NCI-H2196 (cell line): ENCODE data around the gene C22orf31.

Source experiments
- DNase-seq: peaks from one replicate; lab custom pipeline; 2025; ENCODE audit not compliant: unreplicated experiment; lab: John Stamatoyannopoulos, UW

C22orf31 gene

DNA sequence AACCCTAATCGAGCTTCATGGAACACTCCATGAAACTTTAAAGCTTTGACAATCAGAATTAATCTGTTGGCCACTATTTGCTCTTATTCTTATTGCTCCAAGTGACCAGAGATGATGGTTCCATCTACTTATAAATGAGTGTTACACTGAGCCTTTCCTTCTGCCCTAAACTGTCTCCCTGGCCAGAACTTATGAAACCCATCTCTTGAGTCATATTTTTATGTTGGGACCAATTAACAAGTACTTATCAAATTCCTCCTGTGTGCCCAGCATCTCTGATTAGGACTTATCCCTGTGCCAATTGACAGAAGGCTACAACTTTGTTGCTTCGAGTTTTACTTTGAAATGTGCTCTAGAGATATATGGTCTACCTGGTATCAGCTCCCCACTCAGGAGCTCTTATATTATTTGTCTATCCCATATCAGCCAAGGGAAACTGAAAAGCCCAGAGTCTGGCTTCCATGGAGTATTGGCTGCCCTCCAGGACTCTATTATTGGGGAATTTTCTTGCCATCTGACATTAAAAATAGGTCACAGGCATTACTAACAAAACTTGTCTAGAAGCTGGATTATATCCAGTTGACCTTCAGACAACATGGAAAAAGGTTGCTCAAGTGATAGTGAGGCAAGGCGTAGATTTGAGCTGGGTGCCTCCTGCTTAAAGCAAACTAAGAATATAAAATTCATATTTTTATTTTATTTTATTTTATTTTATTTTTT is 20.0 kb upstream of the C22orf31 start:
- DNase-seq, result no peak

DNA sequence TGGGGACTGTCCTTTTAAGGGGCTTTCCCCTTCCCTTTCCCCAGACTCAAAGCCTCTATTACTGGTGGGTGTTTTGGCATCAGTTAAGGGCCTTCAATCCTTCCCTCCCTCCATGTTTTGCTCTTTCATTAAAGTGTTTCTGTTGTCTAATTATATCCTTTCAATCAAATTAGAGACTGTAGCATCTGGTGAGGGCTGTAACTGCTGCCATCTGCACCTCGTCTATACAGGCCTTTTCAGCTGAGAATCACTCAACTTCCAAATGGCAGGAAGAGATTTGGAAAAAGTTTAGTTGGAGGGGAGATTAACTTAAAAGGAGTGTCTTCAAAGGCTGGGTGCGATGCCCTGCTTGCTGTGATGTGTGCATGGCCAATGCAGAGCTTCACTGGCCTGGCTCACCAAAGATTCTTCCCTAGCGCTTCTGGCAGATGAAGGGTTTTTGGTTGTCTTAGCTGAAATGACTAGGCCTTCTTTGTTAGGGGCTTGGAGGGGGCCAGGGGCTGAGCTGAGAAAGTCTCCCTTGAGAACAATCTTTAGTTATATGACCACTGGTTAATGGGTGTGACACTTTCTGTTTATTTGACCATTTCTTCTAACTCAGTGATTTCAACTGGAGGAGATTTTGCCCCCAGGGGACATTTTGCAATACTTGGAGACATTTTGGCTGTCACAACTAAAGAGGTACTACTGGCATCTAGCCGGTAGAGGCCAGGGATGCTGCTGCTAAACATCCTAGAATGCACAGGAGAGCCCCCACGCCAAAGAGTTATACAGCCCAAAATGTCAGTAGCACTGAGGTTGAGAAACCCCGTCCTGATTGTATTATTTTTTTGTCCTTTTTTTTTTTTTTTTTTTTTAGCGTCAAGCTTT is 18.7 kb upstream of the C22orf31 start:
- DNase-seq, result no peak

- DNase-seq, result peak; percentile 33
Measured at GRCh38 chr22:29079218-29079901, 17.7 kb upstream of the C22orf31 start.

DNA sequence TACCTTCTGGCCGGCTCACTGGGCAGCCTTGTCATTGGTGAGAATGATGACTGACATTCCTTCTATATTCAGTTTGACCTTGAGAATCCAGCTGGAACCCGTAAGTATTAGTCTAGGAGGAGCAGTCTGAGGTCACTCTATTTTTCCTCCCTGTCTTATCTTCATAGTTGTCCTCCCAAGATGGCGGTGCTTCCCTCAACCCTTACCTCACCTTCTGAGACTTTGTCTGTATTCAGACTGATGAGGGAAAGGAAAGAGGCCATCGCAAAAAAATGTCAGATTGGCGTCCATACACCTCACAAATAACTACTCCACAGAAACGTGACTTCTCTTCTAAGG is 17.2 kb upstream of the C22orf31 start:
- DNase-seq, result no peak

- DNase-seq, result no peak
Measured at GRCh38 chr22:29078036-29078868, 16.6 kb upstream of the C22orf31 start.

- no peak for DNase-seq
Measured at GRCh38 chr22:29074276-29074772, 12.7 kb upstream of the C22orf31 start.

DNA sequence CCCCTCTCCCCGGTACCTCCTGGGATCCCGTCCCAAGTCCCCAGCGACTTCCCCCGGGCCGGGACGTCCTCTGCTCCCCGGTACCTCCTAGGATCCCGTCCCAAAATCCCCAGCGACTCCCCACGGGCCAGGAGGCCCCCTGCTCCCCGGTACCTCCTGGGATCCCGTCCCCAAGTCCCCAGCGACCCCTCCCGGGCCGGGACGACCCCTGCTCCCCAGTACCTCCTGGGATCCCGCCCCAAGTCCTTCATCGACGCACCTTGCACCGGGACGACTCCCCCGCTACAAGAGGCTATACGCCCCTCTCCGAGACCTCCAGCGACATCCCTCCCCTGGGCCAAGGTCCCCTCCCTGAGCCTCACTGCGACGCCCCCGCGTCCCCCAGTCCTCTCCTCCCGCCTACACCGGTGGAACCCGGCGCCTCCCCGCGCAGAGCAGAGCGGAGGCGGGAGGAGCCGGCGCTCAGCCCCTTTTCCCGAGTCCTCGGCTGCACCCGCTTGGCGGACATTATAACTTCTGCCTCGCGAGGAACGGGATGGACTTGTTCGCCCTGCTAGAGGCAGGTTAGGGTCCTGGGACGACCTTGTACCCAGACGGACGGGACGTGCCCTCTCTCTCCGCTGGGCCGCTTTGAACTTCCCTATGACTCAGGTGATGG is 12.1 kb upstream of the C22orf31 start:
- no peak for DNase-seq

DNA sequence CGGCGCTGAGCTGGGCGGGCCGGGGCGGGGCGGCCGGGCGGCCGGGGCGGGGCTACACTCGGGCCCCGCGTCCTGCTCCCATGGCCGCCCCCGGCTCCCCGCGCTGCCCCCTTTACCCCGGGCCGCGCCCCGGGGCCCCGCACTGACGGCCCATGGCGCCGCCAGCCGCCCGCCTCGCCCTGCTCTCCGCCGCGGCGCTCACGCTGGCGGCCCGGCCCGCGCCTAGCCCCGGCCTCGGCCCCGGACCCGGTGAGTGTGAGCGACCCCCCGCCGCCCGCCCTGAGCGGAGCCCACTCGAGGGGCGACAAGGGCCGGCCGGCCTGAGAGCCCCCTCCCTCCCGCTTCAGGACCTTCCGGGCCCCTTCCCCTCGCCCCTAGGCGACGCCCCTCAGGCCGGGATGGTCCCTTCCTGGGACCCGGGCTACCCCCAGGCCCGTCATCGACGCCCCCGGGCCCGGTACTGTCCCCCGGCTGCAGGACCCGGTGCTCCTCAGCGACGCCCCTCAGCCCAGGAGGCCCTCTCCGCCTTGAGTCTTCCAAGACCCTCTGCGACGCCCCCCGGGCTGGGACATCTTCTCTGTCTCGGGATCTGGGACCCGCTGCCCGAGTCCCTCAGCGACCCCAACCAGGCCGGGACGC is 11.5 kb upstream of the C22orf31 start, which contains the start of gene KREMEN1:
Gene KREMEN1, plus strand, starts transcription at position 57 of the 639 bp plus-strand sequence. Its CDS starts 96 bp downstream, at position 153.
- DNase-seq, result no peak

DNA sequence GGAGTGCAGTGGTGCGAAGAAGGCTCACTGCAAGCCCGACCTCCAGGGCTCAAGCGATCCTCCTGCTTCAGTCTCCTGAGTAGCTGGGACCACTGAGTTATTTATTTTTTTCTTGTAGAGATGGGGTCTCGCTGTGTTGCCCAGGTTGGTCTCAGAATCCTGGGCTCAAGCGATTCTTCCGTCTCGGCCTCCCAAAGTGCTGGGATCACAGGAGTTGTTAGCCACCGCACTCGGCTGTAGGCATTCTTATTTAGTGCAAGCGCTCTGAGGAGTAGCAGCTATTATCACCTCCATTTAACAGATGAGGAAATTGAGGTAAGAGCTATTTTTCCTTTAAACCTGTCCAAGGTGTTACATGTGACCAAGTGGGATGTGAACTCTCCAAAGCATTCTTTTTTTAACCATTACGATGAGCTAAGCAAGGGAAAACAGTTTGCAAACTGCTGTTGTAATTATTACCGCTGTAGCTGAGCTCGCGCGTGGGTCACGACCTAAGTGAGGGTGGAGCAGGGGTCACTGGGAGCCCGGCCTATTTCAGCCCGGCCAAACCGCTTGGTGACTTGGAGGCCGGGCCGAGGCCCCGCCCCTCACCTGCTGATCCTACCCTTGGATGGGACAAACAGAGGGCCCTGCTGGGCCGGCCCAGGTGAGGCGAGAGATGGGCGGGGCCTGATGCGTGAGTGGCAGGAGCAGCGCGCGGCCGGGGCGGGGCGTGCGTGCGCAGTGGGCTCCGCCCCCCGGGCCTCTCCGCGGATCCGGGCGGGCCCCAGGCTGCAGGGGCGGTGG is 10.8 kb upstream of the C22orf31 start:
- DNase-seq, result peak; percentile 73

DNA sequence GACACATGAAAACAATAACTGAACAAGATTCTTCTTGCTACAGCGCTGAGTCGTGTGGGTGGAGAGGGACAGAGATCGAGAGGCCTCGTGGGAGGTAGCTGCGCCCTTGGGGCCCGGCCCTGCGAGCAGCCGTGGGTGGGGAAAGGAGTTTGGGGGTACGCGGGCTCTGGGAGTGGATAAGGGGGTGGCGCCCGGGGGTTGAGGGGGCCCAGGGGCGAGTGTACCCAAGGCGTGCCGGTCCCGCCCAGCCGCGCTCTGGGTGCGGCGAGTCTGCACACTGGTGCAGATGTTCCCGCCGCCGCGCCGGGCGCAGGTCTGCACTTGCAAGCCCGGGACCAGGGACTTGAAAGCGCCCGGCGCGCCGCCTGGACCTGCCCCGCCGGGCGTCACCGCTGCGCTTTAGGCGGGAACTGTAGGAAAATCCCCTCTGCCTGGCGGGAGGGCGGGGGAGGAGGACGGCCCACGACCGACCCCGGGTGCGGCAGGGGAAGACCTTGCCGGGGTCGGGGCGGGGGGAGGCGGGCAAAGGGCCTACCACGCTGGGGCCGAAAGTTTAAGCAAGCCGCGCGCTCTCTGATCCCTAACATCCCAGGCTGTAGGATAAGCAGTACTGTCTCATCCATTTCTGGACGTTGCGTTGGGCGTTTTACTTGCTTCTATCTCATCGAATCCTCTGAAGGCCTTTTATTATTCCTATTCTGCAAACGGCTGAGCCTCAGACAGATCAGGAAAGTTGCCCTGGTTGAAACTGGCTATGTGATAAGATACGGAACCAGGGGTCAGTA is 9.8 kb upstream of the C22orf31 start:
- DNase-seq, result no peak

- no peak for DNase-seq
Measured at GRCh38 chr22:29070490-29070889, 8.9 kb upstream of the C22orf31 start.

DNA sequence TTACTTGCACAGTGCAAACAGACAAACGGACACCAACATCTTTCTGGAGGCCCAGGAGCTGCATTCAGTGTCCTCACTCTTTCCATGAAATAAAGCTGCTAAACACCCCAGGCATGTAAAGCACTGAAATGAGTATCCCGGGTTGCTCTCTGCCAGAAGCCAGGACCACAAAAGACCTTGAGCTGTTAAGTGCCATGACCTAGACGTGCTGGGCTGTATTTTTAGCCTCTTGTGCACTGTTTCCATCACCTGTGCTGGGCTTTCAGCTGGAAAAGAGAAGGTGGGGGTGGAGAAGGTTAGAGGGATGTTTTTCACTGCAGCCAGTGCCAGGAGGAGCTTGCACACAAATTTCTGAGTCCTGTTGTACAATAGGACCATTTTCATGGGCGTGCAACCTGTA is 7.8 kb upstream of the C22orf31 start:
- DNase-seq, result no peak

DNA sequence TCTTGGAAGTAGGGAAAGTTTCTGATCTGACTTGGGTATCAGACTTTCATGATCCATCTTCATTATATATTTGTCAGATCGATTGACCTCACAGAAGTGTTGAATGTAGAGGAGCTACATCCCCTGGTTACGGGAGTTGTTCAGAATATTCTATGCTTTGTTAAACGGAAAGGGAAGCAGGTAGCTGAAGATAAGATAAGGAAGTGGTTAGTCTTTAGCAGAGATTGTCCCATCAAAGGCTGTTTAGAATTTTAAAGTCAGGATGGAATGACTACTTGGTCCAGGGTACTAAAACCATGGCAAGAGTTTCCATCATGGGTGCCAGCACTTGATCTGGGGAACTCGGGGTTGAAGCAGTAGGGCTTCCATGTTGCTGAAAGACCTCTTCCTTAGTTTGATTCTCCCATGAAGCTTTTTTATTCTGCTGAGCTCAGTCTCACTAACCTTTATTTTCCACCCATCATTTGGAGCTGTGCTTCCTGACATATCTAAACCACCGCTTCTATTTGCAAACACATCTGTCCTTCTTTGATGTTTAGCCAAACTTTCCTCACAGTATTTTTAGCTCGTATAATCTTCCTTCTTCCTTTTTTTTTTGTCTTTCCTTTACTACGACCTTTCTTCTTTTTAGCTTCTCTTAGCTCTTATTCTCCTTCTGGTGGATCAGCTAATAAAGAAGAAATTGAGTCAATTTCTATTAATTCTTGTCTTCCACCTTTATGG is 4.0 kb upstream of the C22orf31 start:
- DNase-seq, result no peak

DNA sequence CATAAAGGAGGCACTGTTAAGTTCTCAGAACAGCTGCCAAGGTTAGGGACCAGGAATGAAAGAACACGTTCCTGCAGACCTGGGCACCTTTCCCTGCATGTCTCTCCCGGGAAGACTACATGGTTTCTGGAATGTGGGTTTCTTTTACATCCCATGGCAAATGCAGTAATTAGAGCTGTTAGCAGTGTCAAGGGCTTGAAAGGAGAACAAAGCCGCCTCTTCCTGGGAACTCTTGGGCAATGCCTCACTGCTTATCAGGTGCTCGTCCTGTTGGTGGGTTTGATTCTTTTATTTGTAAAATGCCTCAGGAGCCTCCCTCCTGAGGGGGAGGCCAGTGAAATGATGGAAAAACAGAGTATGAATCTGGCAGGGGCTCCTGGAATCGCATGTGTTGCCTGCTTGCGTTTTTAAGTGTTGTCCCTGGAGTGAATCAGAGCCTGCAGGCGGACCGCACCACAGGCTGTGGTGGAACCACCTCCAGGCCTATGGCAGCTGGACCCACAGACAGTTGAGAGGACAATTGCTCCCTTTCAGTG is 723 bp upstream of the C22orf31 start:
- DNase-seq, result no peak

DNA sequence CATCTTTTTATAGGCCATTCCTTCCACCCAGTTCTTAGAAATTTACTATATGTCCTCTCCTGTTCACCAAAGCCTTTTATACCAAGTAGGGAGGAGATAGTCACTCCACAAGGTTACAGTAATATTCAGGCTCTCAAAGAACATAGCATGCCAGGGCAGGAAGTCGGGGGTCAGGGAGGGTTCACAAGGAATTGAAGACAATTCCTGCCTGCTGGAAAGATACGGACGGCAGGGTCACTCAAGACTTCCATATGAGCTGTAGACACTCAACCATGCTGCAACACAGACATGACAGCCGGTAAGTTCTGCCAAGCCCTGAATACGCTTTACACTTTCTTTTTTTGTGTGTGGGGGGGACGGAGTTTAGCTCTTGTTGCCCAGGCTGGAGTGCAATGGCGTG is 700 bp downstream of the C22orf31 start:
- no peak for DNase-seq

DNA sequence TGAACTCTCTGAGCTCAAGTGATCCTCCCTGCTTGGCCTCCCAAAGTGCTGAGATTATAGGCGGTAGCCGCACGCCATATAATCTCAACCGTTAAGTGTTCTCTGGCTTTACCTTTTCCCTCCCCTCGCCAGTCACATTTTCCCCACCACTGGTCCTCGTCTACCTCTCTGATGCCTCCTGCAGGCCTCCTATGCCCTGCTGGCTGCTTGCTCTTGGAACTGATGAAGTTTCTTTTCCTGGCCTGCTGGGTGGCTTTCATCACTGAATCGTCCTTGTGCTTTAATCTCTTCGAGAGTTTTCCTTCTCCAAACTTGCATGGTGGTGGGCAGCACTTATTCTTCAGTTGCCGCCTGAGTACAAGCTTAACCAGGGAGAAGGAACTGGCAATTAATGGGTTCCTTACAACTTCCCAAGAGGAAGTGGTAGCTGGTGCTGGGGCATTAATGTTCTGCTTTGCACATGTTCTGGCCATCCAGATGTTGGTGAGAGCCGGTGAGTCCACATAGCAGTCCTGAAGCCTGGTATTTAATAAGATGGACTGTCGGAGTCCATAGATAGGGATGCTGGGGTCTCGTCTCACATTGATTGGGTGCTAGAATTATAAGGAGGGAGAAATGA is 1.3 kb downstream of the C22orf31 start:
- DNase-seq, result no peak

DNA sequence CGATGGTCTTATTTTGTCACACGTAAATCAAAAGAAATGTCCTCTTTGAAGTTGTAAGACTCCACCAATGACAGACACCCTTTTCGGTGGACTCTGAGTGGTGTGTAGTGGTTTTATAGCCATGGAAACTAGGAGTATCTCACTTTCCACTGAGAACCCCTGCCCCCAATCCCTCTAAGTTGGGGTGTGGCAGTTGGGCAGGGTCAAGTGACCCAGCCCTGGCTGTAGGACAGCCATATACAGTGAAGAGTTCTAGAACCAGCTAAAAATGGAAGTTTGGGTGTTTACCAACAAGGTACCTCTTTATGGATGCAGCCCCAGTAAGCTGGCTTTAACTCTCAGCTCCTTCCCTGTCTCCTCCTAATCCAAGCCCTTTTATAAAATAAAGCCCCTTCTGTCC is 5.2 kb downstream of the C22orf31 start:
- no peak for DNase-seq
